Measurements from ENCODE around the gene COX6A2.

- no peak for TF ChIP-seq CTCF (IDR thresholded peaks at IDR 0.05; ENCODE audit: low read depth, low read length, missing input control)
- TF ChIP-seq SP1 (IDR thresholded peaks at IDR 0.05), result no peak
- no peak for TF ChIP-seq GABPA (IDR thresholded peaks at IDR 0.05 in 1 of 2, conservative IDR thresholded peaks at IDR 0.05 in 1 of 2)
- TF ChIP-seq REST (IDR thresholded peaks at IDR 0.05), result no peak
- no peak for TF ChIP-seq TAF1 (conservative IDR thresholded peaks at IDR 0.05)
- TF ChIP-seq FOXA2 (IDR thresholded peaks at IDR 0.05), result no peak
- TF ChIP-seq ATF3 (IDR thresholded peaks at IDR 0.05), result no peak
- TF ChIP-seq EGR1 (IDR thresholded peaks at IDR 0.05; ENCODE audit: low read depth in 2 of 2), result no peak
- no peak for TF ChIP-seq HNF4A (conservative IDR thresholded peaks at IDR 0.05)
- TF ChIP-seq RAD21 (IDR thresholded peaks at IDR 0.05), result no peak
- TF ChIP-seq MAX (IDR thresholded peaks at IDR 0.05), result no peak
- TF ChIP-seq JUND (IDR thresholded peaks at IDR 0.05), result no peak
- no peak for TF ChIP-seq YY1 (IDR thresholded peaks at IDR 0.05)
These were observed 35.1 kb downstream of the COX6A2 start, which contains the start of gene ITGAD for GRCh38 chr16:31393056-31393455.

Data from liver (tissue), 3 donors.